Body of pancreas (tissue), 4 donors: ENCODE data around the gene MT1B. TPM values are rescaled to one million over a fixed set of nuclear protein-coding genes. Genes with fewer than 3 reads are reported as not detected.
"Not testable (repeated sequence)": the region's sequence is repeated elsewhere in the genome, so short reads cannot be mapped to it uniquely, and the experiment has no call there.

Experiments
- ATAC-seq: fragments of 150-250 bp; one replicate; pipeline ENCODE4 v1.9.1; 2016
- DNase-seq, 4 donors: peaks; one replicate each; pipeline ENCODE4 v3.0.0-alpha.2; 2019
- H3K27ac ChIP-seq, 4 donors: fragments of 200-600 bp; sonication (generic); 1 replicate in 3 of 4; 2 replicates in 1 of 4; pipeline versions ENCODE4 v1.5.1 to v1.6.1; 2016 to 2019; ENCODE audit warnings: mild to moderate bottlenecking in 1 of 4, mixed read lengths in 1 of 4, moderate library complexity in 1 of 4
- H3K27me3 ChIP-seq, 2 donors: fragments of 200-600 bp; sonication (generic); one replicate each; pipeline ENCODE4 v1.6.0; 2016; ENCODE audit warnings: mild to moderate bottlenecking in 1 of 2
- H3K36me3 ChIP-seq, 2 donors: fragments of 200-600 bp; sonication (generic); replicated peaks in 1 of 2; 2 replicates each; pipeline ENCODE4 v1.5.1; 2016; ENCODE audit warnings: low read depth in 2 of 2; ENCODE audit not compliant: insufficient read depth in 1 of 2
- H3K4me1 ChIP-seq: fragments of 200-600 bp; sonication (generic); one replicate; pipeline ENCODE4 v1.6.0; 2016
- H3K4me3 ChIP-seq, 2 donors: fragments of 200-600 bp; sonication (generic); 1 replicate in 1 of 2; 2 replicates in 1 of 2; pipeline ENCODE4 v1.5.1; 2016 to 2019
- H3K9me3 ChIP-seq, 3 donors: fragments of 200-600 bp; sonication (generic); 1 replicate in 2 of 3; 2 replicates in 1 of 3; pipeline ENCODE4 v1.5.1; 2016
- CTCF ChIP-seq, 7 experiments: fragments of 450-650 bp in 4 of 7; fragments of 200-600 bp in 3 of 7; sonication (generic) in 3 of 7; IDR thresholded peaks; one replicate each; pipeline ENCODE4 v1.5.1; 2016 to 2019; ENCODE audit warnings: antibody characterized with exemption in 7 of 7
- POLR2A ChIP-seq, 3 donors: fragments of 450-650 bp; IDR thresholded peaks; one replicate each; pipeline ENCODE4 v1.6.1; 2016; ENCODE audit warnings: antibody characterized with exemption in 3 of 3, mild to moderate bottlenecking in 2 of 3
- WGBS, 2 donors: methylation state at CpG; one replicate each; pipeline ENCODE4 v1.1.5; 2017; 5-methylcytosine and 5-hydroxymethylcytosine counted together
- intact Hi-C: fragments of 100-400 bp; cut with DNase I; formaldehyde crosslinking; loops from one replicate; pipeline ENCODE4 v1.15.1; 2023
- total RNA-seq, 2 donors: library from RNA; depleted of rRNA; stranded (reverse); fragments of >200 nt; gene quantifications; one replicate each; pipeline ENCODE4 v1.1.0, GENCODE V29; 2016

Gene MT1B
- total RNA-seq, 2 donors from 2014 or later, result not detected

- no peaks in the 10 kb centered on the region for H3K27me3 ChIP-seq
- peak; percentile 96 for ATAC-seq
- H3K27ac ChIP-seq, result peak overlapping the region in 3 of 4 donors; percentile 65 to 76 (median 68)
- H3K4me1 ChIP-seq, result peaks cover 30% of the 10 kb centered on the region
- DNase-seq, result peak; percentile 79 to 92 (median 88)
- no peaks in the 10 kb centered on the region for H3K9me3 ChIP-seq
- H3K4me3 ChIP-seq, result peak overlapping the region in 1 of 2 donors; percentile 1
- peak in 1 of 7 experiments; percentile 17 for TF ChIP-seq CTCF (IDR thresholded peaks at IDR 0.05)
- TF ChIP-seq POLR2A (IDR thresholded peaks at IDR 0.05), result peak; percentile 20 to 80 (median 78)
- intact Hi-C loops, result no loop called here
- no peaks in the 10 kb centered on the region for H3K36me3 ChIP-seq
- 1 to 6% methylated on average over 5 to 40 of the region's 41 CpGs for WGBS, 2 donors
These were observed 34.2 kb upstream of the MT1B start for GRCh38 chr16:56617212-56618085.

GRCh38 chr16:56618138-56618537, 33.5 kb upstream of the MT1B start:
- Histone ChIP-seq H3K4me1 (peaks cover 30% of the 10 kb centered on the region), H3K27ac (peak overlapping the region in 2 of 4 donors; percentile 36 to 65), H3K36me3 (no peaks in the 10 kb centered on the region), H3K4me3 (no peak overlapping the region), H3K9me3 (no peaks in the 10 kb centered on the region), H3K27me3 (no peaks in the 10 kb centered on the region)
- WGBS, 2 donors, result 40 to 52% methylated on average over 5 to 6 of the region's 6 CpGs
- ATAC-seq, result no peak
- intact Hi-C loops, result no loop called here
- no peak for DNase-seq
- TF ChIP-seq CTCF (IDR thresholded peaks at IDR 0.05) (no peak), POLR2A (IDR thresholded peaks at IDR 0.05) (no peak)

GRCh38 chr16:56620339-56620897, 31.3 kb upstream of the MT1B start:
- H3K36me3 ChIP-seq, result no peaks in the 10 kb centered on the region
- no peak overlapping the region for H3K27ac ChIP-seq
- DNase-seq, result no peak
- H3K9me3 ChIP-seq, result no peaks in the 10 kb centered on the region
- ATAC-seq, result no peak
- no peaks in the 10 kb centered on the region for H3K27me3 ChIP-seq
- H3K4me3 ChIP-seq, result no peak overlapping the region
- H3K4me1 ChIP-seq, result peaks cover 36% of the 10 kb centered on the region
- TF ChIP-seq CTCF (IDR thresholded peaks at IDR 0.05) (no peak), POLR2A (IDR thresholded peaks at IDR 0.05) (no peak)
- 83 to 92% methylated on average over 7 to 8 of the region's 8 CpGs for WGBS, 2 donors
- intact Hi-C loops, result no loop called here

GRCh38 chr16:56621665-56622445, 29.8 kb upstream of the MT1B start:
- H3K4me3 ChIP-seq, DNase-seq, H3K36me3 ChIP-seq, intact Hi-C loops, H3K27me3 ChIP-seq, H3K9me3 ChIP-seq, H3K27ac ChIP-seq, ATAC-seq: not testable (repeated sequence)
- WGBS, 2 donors, result 80 to 89% methylated on average over 4 of the region's 4 CpGs
- peaks cover 46% of the 10 kb centered on the region for H3K4me1 ChIP-seq

GRCh38 chr16:56623184-56623583, 28.5 kb upstream of the MT1B start:
- 89 to 92% methylated on average over 5 of the region's 5 CpGs for WGBS, 2 donors
- H3K27me3 ChIP-seq, H3K27ac ChIP-seq, H3K4me3 ChIP-seq, intact Hi-C loops, ATAC-seq, DNase-seq, H3K9me3 ChIP-seq, H3K36me3 ChIP-seq: not testable (repeated sequence)
- H3K4me1 ChIP-seq, result peaks cover 45% of the 10 kb centered on the region
